Common myeloid progenitor, CD34-positive (primary cell): ENCODE measurements around the gene BTBD9.

ENCODE experiments used
- CTCF ChIA-PET: fragments of 350-600 bp; sonication (Branson Sonifier 250); formaldehyde crosslinking; loops from one replicate; lab custom pipeline; 2021; ENCODE audit warnings: antibody characterized with exemption; lab: Charles Lee
- POLR2A ChIA-PET: fragments of 350-600 bp; sonication (Branson Sonifier 250); formaldehyde crosslinking; loops from one replicate; lab custom pipeline; 2021; ENCODE audit warnings: antibody characterized with exemption; lab: Charles Lee
- DNase-seq, 3 donors: peaks; one replicate each; pipeline versions ENCODE4 v3.0.0 to v3.0.0-alpha.2; 2013
- H3K27ac ChIP-seq, 2 experiments: 1 replicate in 1 of 2; 2 replicates in 1 of 2; pipeline ENCODE4 v1.7.0; 2013; ENCODE audit warnings: inconsistent platforms in 2 of 2, low read length in 2 of 2, mild to moderate bottlenecking in 2 of 2, low read depth in 1 of 2, moderate library complexity in 1 of 2; ENCODE audit not compliant: severe bottlenecking in 2 of 2, insufficient read depth in 1 of 2, poor library complexity in 1 of 2
- H3K27me3 ChIP-seq, 5 experiments: replicated peaks in 2 of 5; 1 replicate in 3 of 5; 2 replicates in 2 of 5; pipeline versions ENCODE4 v1.6.1 to v1.7.0; 2013; ENCODE audit warnings: low read length in 4 of 5, mild to moderate bottlenecking in 2 of 5, moderate library complexity in 2 of 5, inconsistent platforms in 1 of 5; ENCODE audit not compliant: insufficient read depth in 5 of 5, control insufficient read depth in 4 of 5
- H3K36me3 ChIP-seq, 4 experiments: 1 replicate in 2 of 4; 2 replicates in 2 of 4; pipeline versions ENCODE4 v1.6.1 to v1.7.0; 2013; ENCODE audit warnings: low read length in 3 of 4, control low read depth in 1 of 4, mild to moderate bottlenecking in 1 of 4; ENCODE audit not compliant: control insufficient read depth in 4 of 4, insufficient read depth in 4 of 4
- H3K4me1 ChIP-seq, 4 experiments: 1 replicate in 3 of 4; 2 replicates in 1 of 4; pipeline versions ENCODE4 v1.6.1 to v1.7.1; 2013; ENCODE audit warnings: low read length in 3 of 4, mild to moderate bottlenecking in 3 of 4, control low read depth in 1 of 4, inconsistent platforms in 1 of 4, moderate library complexity in 1 of 4; ENCODE audit not compliant: control insufficient read depth in 4 of 4, insufficient read depth in 4 of 4; ENCODE audit errors: control extremely low read depth in 1 of 4
- H3K4me3 ChIP-seq, 7 experiments: 1 replicate in 4 of 7; 2 replicates in 3 of 7; pipeline versions ENCODE4 v1.5.1 to v1.7.0; 2013; ENCODE audit warnings: mild to moderate bottlenecking in 7 of 7, low read length in 6 of 7, moderate library complexity in 6 of 7, inconsistent platforms in 2 of 7, low read depth in 2 of 7, control low read depth in 1 of 7; ENCODE audit not compliant: insufficient read depth in 4 of 7, control insufficient read depth in 1 of 7; ENCODE audit errors: extremely low read depth in 1 of 7
- H3K9me3 ChIP-seq, 5 experiments: 1 replicate in 4 of 5; 2 replicates in 1 of 5; pipeline versions ENCODE4 v1.6.1 to v1.7.1; 2013; ENCODE audit warnings: low read length in 4 of 5, mild to moderate bottlenecking in 2 of 5, inconsistent platforms in 1 of 5, low read depth in 1 of 5, moderate library complexity in 1 of 5; ENCODE audit not compliant: control insufficient read depth in 4 of 5, insufficient read depth in 2 of 5; ENCODE audit errors: control extremely low read depth in 1 of 5
- WGBS: methylation state at CpG from one replicate; pipeline ENCODE4 v1.1.5; 2013; ENCODE audit not compliant: insufficient coverage; 5-methylcytosine and 5-hydroxymethylcytosine counted together

The BTBD9 gene

GRCh38 chr6:38554014-38554413 lies 85.7 kb downstream of the BTBD9 start:
- ChIA-PET CTCF (interaction anchor here (1.3 to 1.4 kb wide), 2 partner anchors 9 to 17 kb away, joined by 3 read pairs; no protein-coding TSS in a partner anchor), POLR2A (no interaction called here)
- H3K36me3 ChIP-seq: peaks cover 0 to 2% (median 0%) of the 10 kb centered on the region in 4 experiments
- no peak overlapping the region for H3K27ac ChIP-seq
- no peak overlapping the region for H3K4me3 ChIP-seq
- no peaks in the 10 kb centered on the region for H3K27me3 ChIP-seq
- peaks cover 0 to 2% (median 0%) of the 10 kb centered on the region in 5 experiments for H3K9me3 ChIP-seq
- DNase-seq: no peak
- H3K4me1 ChIP-seq: peaks cover 3 to 6% (median 4%) of the 10 kb centered on the region in 4 experiments

GRCh38 chr6:38552121-38552520 lies 87.6 kb downstream of the BTBD9 start:
- Histone ChIP-seq H3K27me3 (no peaks in the 10 kb centered on the region), H3K9me3 (peaks cover 0 to 2% (median 0%) of the 10 kb centered on the region in 5 experiments), H3K27ac (no peak overlapping the region), H3K4me3 (no peak overlapping the region), H3K36me3 (peaks cover 0 to 2% (median 0%) of the 10 kb centered on the region in 4 experiments), H3K4me1 (peaks cover 3 to 6% (median 4%) of the 10 kb centered on the region in 4 experiments)
- DNase-seq: peak; percentile 39 to 87 (median 81)
- CTCF ChIA-PET: no interaction called here
- POLR2A ChIA-PET: no interaction called here
- WGBS: 61% methylated on average over 3 of the region's 3 CpGs

GRCh38 chr6:38549795-38550194 lies 89.9 kb downstream of the BTBD9 start:
- peaks cover 0 to 2% (median 0%) of the 10 kb centered on the region in 5 experiments for H3K9me3 ChIP-seq
- H3K27ac ChIP-seq: no peak overlapping the region
- DNase-seq: no peak
- CTCF ChIA-PET: no interaction called here
- H3K27me3 ChIP-seq: no peaks in the 10 kb centered on the region
- POLR2A ChIA-PET: interaction anchor here (0.6 kb wide), 1 partner anchor 798 kb away, joined by 3 read pairs; no protein-coding TSS in a partner anchor
- 93% methylated on average over 5 of the region's 5 CpGs for WGBS
- peaks cover 0 to 2% (median 0%) of the 10 kb centered on the region in 4 experiments for H3K36me3 ChIP-seq
- H3K4me3 ChIP-seq: no peak overlapping the region
- H3K4me1 ChIP-seq: peaks cover 3 to 6% (median 4%) of the 10 kb centered on the region in 4 experiments

GRCh38 chr6:38549180-38549579 lies 90.5 kb downstream of the BTBD9 start:
- H3K27me3 ChIP-seq: no peaks in the 10 kb centered on the region
- ChIA-PET POLR2A (interaction anchor here (0.6 kb wide), 1 partner anchor 798 kb away, joined by 3 read pairs; no protein-coding TSS in a partner anchor), CTCF (no interaction called here)
- H3K4me1 ChIP-seq: peaks cover 3 to 6% (median 4%) of the 10 kb centered on the region in 4 experiments
- WGBS: 83% methylated on average over 1 of the region's 2 CpGs
- H3K4me3 ChIP-seq: no peak overlapping the region
- no peak for DNase-seq
- H3K27ac ChIP-seq: no peak overlapping the region
- peaks cover 0 to 2% (median 0%) of the 10 kb centered on the region in 5 experiments for H3K9me3 ChIP-seq
- H3K36me3 ChIP-seq: peaks cover 0 to 2% (median 0%) of the 10 kb centered on the region in 4 experiments

- no peaks in the 10 kb centered on the region for H3K36me3 ChIP-seq
- no peak for DNase-seq
- H3K27ac ChIP-seq: no peak overlapping the region
- no peaks in the 10 kb centered on the region for H3K27me3 ChIP-seq
- H3K9me3 ChIP-seq: no peaks in the 10 kb centered on the region
- no peaks in the 10 kb centered on the region for H3K4me1 ChIP-seq
- CTCF ChIA-PET: no interaction called here
- POLR2A ChIA-PET: no interaction called here
- WGBS: 100% methylated on average over 2 of the region's 2 CpGs
- H3K4me3 ChIP-seq: no peak overlapping the region
These were observed 96.7 kb downstream of the BTBD9 start for GRCh38 chr6:38543022-38543421.

GRCh38 chr6:38542031-38542430 lies 97.7 kb downstream of the BTBD9 start:
- Histone ChIP-seq H3K27me3 (no peaks in the 10 kb centered on the region), H3K9me3 (no peaks in the 10 kb centered on the region), H3K4me3 (no peak overlapping the region), H3K36me3 (no peaks in the 10 kb centered on the region), H3K27ac (no peak overlapping the region), H3K4me1 (no peaks in the 10 kb centered on the region)
- DNase-seq: no peak
- ChIA-PET CTCF (no interaction called here), POLR2A (no interaction called here)
- WGBS: 100% methylated on average over 2 of the region's 2 CpGs

- peaks cover 0 to 11% (median 4%) of the 10 kb centered on the region in 5 experiments for H3K9me3 ChIP-seq
- no peaks in the 10 kb centered on the region for H3K27me3 ChIP-seq
- DNase-seq: no peak
- CTCF ChIA-PET: interaction anchor here (0.6 kb wide), 1 partner anchor 36 kb away, joined by 3 read pairs; no protein-coding TSS in a partner anchor
- no peak overlapping the region for H3K4me3 ChIP-seq
- POLR2A ChIA-PET: no interaction called here
- no peaks in the 10 kb centered on the region for H3K36me3 ChIP-seq
- no peak overlapping the region for H3K27ac ChIP-seq
- H3K4me1 ChIP-seq: no peaks in the 10 kb centered on the region
These were observed 106.7 kb downstream of the BTBD9 start for GRCh38 chr6:38533064-38533463.
